Activated T-helper 2 cell treated with anti-CD3 and anti-CD28 coated beads, Interferon-gamma antibody, Interleukin-2, Interleukin-4, amounts not matched to agents 10 μg/mL and 5 μg/mL and 100 μg/mL, durations not matched to agents 14 hours and 24 hours and 36 hours (primary cell): Measurements from ENCODE around the gene SP2. TPM values are rescaled to one million over a fixed set of nuclear protein-coding genes. Genes with fewer than 3 reads are reported as not detected.
A peak's percentile ranks its signal among the peaks of the same experiment; 100 is the strongest.

Experiments
- DNase-seq: peaks from one replicate; pipeline ENCODE4 v3.0.0; 2021; ENCODE audit warnings: low spot score
- H3K27ac Mint-ChIP-seq: one replicate; pipeline ENCODE4 v1.8.0; 2021; ENCODE audit warnings: mixed read lengths
- H3K27me3 Mint-ChIP-seq: one replicate; pipeline ENCODE4 v1.8.0; 2021; ENCODE audit warnings: low read depth, mixed read lengths
- H3K36me3 Mint-ChIP-seq: one replicate; pipeline ENCODE4 v1.8.0; 2021; ENCODE audit warnings: low read depth, mixed read lengths
- H3K4me1 Mint-ChIP-seq: one replicate; pipeline ENCODE4 v1.8.0; 2021; ENCODE audit warnings: low read depth, mixed read lengths
- H3K4me3 Mint-ChIP-seq: one replicate; pipeline ENCODE4 v1.8.0; 2021; ENCODE audit warnings: low read depth, mild to moderate bottlenecking, moderate library complexity, mixed read lengths
- H3K9me3 Mint-ChIP-seq: one replicate; pipeline ENCODE4 v1.8.0; 2021; ENCODE audit warnings: mixed read lengths
- intact Hi-C: fragments of 100-400 bp; cut with micrococcal nuclease; formaldehyde crosslinking; loops from one replicate; pipeline ENCODE4 v1.15.1; 2023
- total RNA-seq: library from RNA; stranded (reverse); gene quantifications from 2 replicates; pipeline ENCODE4 v1.2.3, GENCODE V29; 2022

Gene SP2
- total RNA-seq, 1 donor from 2014 or later, result 16.5 TPM

- peaks cover 1% of the 10 kb centered on the region for H3K27me3 Mint-ChIP-seq
- H3K36me3 Mint-ChIP-seq, result peaks cover 24% of the 10 kb centered on the region
- peak within 1 kb of the TSS; percentile 91 for H3K27ac Mint-ChIP-seq
- H3K9me3 Mint-ChIP-seq, result no peaks in the 10 kb centered on the region
- peak; percentile 99 for DNase-seq
- peak within 1 kb of the TSS; percentile 95 for H3K4me3 Mint-ChIP-seq
- intact Hi-C loops, result loop anchor here (1.0 to 2.0 kb wide), 4 partner anchors 24 to 130 kb away; partner anchors contain the start of gene SCRN2
- peaks cover 28% of the 10 kb centered on the region for H3K4me1 Mint-ChIP-seq
Measured at GRCh38 chr17:47970725-47971499, 74.9 kb downstream of the SP2 start, which contains the start of gene CDK5RAP3. CDK5RAP3 (plus strand) TSS chr17:47971113; CDS start chr17:47971147, 34 bp downstream.

GRCh38 chr17:47973541-47973940, 77.5 kb downstream of the SP2 start:
- Mint-ChIP-seq H3K27me3 (no peaks in the 10 kb centered on the region), H3K27ac (no peak overlapping the region), H3K9me3 (no peaks in the 10 kb centered on the region), H3K4me1 (peaks cover 28% of the 10 kb centered on the region), H3K4me3 (peak overlapping the region; percentile 33), H3K36me3 (peaks cover 42% of the 10 kb centered on the region)
- intact Hi-C loops, result no loop called here
- DNase-seq, result no peak

- Mint-ChIP-seq H3K36me3 (peaks cover 58% of the 10 kb centered on the region), H3K27me3 (no peaks in the 10 kb centered on the region), H3K27ac (no peak overlapping the region), H3K4me3 (no peak overlapping the region), H3K4me1 (peaks cover 21% of the 10 kb centered on the region), H3K9me3 (no peaks in the 10 kb centered on the region)
- intact Hi-C loops, result no loop called here
- DNase-seq, result no peak
Measured at GRCh38 chr17:47975189-47975822, 79.3 kb downstream of the SP2 start.

- no peak for DNase-seq
- Mint-ChIP-seq H3K36me3 (peaks cover 63% of the 10 kb centered on the region), H3K4me3 (no peak overlapping the region), H3K27ac (no peak overlapping the region), H3K27me3 (no peaks in the 10 kb centered on the region), H3K4me1 (peaks cover 20% of the 10 kb centered on the region), H3K9me3 (no peaks in the 10 kb centered on the region)
- intact Hi-C loops, result no loop called here
Measured at GRCh38 chr17:47975823-47976205, 79.8 kb downstream of the SP2 start.

GRCh38 chr17:47978324-47978723, 82.3 kb downstream of the SP2 start:
- intact Hi-C loops, result no loop called here
- peak; percentile 33 for DNase-seq
- Mint-ChIP-seq H3K4me1 (peaks cover 14% of the 10 kb centered on the region), H3K27me3 (no peaks in the 10 kb centered on the region), H3K27ac (no peak overlapping the region), H3K4me3 (no peak overlapping the region), H3K9me3 (no peaks in the 10 kb centered on the region), H3K36me3 (peaks cover 74% of the 10 kb centered on the region)

Other genes with a start within 250 kb of the SP2 start
- 687 and 692 TPM in 2 replicates for gene KPNB1, start 246.3 kb upstream of the SP2 start, total RNA-seq
- gene TBKBP1, start 202.1 kb upstream of the SP2 start, total RNA-seq, result 9.8 and 11.3 TPM in 2 replicates
- 40.4 and 40.6 TPM in 2 replicates for gene TBX21, start 163.0 kb upstream of the SP2 start, total RNA-seq
- 19.5 and 20.7 TPM in 2 replicates for gene OSBPL7, start 74.4 kb upstream of the SP2 start, total RNA-seq
- gene MRPL10, start 64.7 kb upstream of the SP2 start, total RNA-seq, result 52.2 and 54.1 TPM in 2 replicates
- 0.64 and 0.92 TPM in 2 replicates for gene LRRC46, start 64.6 kb upstream of the SP2 start, total RNA-seq
- 23.5 and 27.5 TPM in 2 replicates for gene SCRN2, start 55.0 kb upstream of the SP2 start, total RNA-seq
- gene SP6, start 45.1 kb upstream of the SP2 start, total RNA-seq, result 0.09 and 0.14 TPM in 2 replicates
- gene PNPO, start 45.3 kb downstream of the SP2 start, total RNA-seq, result 41.0 and 45.9 TPM in 2 replicates
- not detected in 2 replicates for gene PRR15L, start 61.6 kb downstream of the SP2 start, total RNA-seq
- 192 and 199 TPM in 2 replicates for gene CDK5RAP3, start 74.9 kb downstream of the SP2 start, total RNA-seq
- gene COPZ2, start 141.6 kb downstream of the SP2 start, total RNA-seq, result 5.7 and 5.9 TPM in 2 replicates
- 66.2 and 71.3 TPM in 2 replicates for gene NFE2L1, start 152.1 kb downstream of the SP2 start, total RNA-seq
- 64.5 TPM in 2 replicates for gene CBX1, start 205.2 kb downstream of the SP2 start, total RNA-seq
- gene SNX11, start 211.5 kb downstream of the SP2 start, total RNA-seq, result 28.4 and 29.8 TPM in 2 replicates